D721Med (cell line): ENCODE data around the gene UTF1.
"Not testable (repeated sequence)": the region's sequence is repeated elsewhere in the genome, so short reads cannot be mapped to it uniquely, and the experiment has no call there.

Experiments
- DNase-seq: peaks from one replicate; pipeline ENCODE4 v3.0.0; 2011; ENCODE audit warnings: low spot score; ENCODE audit not compliant: insufficient read length
- FAIRE-seq: peaks from 2 replicates; lab custom pipeline; 2011; peaks lifted over from hg19 to GRCh38; lab: Jason Lieb, UNC
- CTCF ChIP-seq: IDR thresholded peaks from 2 replicates; pipeline ENCODE4 v1.5.1; 2012; ENCODE audit warnings: mild to moderate bottlenecking, control low read depth; ENCODE audit not compliant: insufficient read depth; ENCODE audit errors: missing control alignments

UTF1 gene

DNA sequence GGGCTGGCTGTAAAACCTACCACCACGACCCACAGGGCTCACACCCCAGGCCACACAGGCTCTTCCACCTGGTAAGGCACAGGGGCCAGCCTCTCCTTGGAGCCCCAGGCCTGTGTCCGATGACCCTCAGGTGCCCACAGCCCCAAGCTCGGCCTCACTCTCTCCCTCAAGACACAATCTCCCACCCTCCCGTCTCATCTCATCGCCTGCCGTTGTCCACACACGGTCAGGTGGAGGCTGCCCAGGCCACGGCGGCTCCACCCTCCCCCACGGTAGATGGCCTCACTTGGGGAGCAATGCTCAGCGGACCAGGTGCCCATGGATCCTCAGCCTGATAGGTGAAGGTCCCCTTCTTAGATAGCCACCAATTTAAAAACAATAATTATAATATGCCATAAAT lies 8.7 kb upstream of the UTF1 start:
- no peak for FAIRE-seq
- TF ChIP-seq CTCF, result no peak

DNA sequence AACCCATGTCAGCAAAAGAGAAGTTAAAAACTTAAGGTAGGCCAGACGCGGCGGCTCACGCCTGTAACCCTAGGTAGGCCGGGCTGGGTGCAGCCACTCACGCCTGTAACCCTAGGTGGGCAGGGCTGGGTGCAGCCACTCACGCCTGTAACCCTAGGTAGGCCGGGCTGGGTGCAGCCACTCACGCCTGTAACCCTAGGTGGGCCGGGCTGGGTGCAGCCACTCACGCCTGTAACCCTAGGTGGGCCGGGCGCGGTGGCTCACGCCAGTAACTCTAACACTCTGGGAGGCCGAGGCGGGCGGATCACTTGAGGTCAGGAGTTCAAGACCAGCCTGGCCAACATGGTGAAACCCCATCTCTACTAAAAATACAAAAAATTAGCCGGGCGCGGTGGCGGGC lies 8.3 kb upstream of the UTF1 start:
- FAIRE-seq, DNase-seq: not testable (repeated sequence)

More for the DNA sequence above, 8.7 kb upstream of the UTF1 start:
- DNase-seq, result no peak

- no peak for TF ChIP-seq CTCF
- no peak for FAIRE-seq
- no peak for DNase-seq
These were observed 5.9 kb upstream of the UTF1 start for GRCh38 chr10:133224076-133224475.

DNA sequence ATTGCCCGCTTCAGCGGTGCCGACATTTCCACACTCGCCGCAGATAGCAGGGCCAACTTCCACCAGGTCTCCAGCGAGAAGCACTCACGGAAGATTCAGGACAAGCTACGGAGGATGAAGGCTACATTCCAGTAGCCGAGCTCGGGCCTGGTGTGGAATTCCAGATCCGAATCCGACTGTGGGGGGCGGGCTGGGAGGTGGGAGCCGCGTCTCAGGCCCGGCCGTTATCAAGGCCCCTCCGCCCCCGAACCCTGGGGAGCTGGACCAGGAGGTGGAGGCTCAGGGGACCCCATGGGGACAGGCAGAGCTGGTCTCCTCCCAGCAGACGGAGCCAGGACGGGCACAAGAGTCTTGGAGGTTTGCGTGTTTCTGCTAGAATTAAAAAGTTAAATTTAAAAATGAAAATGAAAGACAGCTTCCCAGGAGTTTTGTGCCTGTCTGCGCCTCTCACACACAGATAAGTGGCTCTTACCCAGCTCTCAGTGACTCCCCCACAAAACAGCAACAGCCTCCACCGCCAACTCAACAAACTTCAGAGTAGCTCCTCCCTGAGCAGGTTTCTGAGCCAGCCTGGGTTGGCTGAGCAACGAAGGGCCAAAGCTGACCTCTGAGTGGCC lies 5.2 kb upstream of the UTF1 start:
- no peak for DNase-seq
- TF ChIP-seq CTCF, result no peak
- FAIRE-seq, result no peak

DNA sequence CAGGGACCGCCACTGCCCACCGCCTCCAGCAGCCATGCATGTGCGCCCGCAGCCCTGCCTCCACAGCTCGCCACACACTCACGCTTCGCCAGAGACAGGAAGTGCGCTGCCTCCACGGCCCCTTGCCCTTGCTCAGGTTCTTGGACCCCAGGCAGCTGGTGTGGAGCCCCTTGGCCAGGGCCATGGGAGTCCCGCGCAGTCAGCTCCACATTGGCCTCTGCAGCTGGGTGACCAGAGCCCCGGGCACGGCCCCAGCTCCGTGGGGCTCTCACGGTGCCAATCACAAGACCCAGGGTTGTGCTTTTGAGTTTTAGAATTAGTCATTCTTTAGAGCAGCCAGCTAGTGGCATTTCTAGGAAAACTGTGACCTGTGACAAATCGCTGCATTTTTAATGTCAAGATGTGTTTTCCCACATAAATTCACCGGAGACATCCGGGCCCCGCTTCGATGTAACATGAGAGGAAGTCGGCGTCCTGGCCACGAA lies 4.3 kb upstream of the UTF1 start:
- no peak for FAIRE-seq
- no peak for DNase-seq
- no peak for TF ChIP-seq CTCF

- TF ChIP-seq CTCF, result no peak
- DNase-seq (no peak), FAIRE-seq (no peak)
These were observed 3.7 kb upstream of the UTF1 start for GRCh38 chr10:133226251-133226808.

DNA sequence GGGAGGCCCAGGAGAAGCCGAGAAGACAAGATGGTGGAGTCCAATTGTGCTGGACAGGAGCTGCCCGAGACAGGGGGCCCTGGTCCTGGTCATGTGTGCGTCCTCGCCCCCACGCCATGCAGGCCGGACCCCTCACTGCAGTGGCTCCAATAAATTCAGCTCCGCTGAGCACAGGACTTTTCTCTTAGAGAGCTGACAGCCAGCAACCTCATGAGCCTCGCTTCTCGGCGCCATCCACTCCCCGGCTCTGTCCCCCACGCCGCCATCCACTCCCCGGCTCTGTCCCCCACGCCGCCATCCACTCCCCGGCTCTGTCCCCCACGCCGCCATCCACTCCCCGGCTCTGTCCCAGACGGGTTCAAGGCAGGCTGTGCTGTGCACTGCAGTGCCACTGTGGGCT lies 2.8 kb upstream of the UTF1 start:
- FAIRE-seq, result no peak
- no peak for TF ChIP-seq CTCF
- DNase-seq, result no peak
